Tibial nerve (tissue), 4 donors: Measurements from ENCODE around the gene TLE4. TPM values are rescaled to one million over a fixed set of nuclear protein-coding genes. Genes with fewer than 3 reads are reported as not detected.

Source experiments
- DNase-seq, 2 donors: peaks; one replicate each; pipeline ENCODE4 v3.0.0-alpha.2; 2019; ENCODE audit warnings: low spot score in 2 of 2
- H3K27ac ChIP-seq, 4 donors: fragments of 200-600 bp; sonication (generic) in 3 of 4; one replicate each; pipeline ENCODE4 v1.5.1; 2017 to 2019; ENCODE audit warnings: mild to moderate bottlenecking in 1 of 4
- H3K27me3 ChIP-seq, 2 donors: fragments of 200-600 bp; sonication (generic) in 1 of 2; one replicate each; pipeline versions ENCODE4 v1.5.1 to v1.6.0; 2017 to 2019
- H3K36me3 ChIP-seq, 3 donors: fragments of 200-600 bp; sonication (generic); one replicate each; pipeline ENCODE4 v1.5.1; 2018 to 2019
- H3K4me1 ChIP-seq, 4 donors: fragments of 200-600 bp; sonication (generic) in 3 of 4; one replicate each; pipeline ENCODE4 v1.5.1; 2017 to 2019
- H3K4me3 ChIP-seq, 4 donors: fragments of 200-600 bp; sonication (generic) in 3 of 4; one replicate each; pipeline ENCODE4 v1.5.1; 2017 to 2019; ENCODE audit warnings: mild to moderate bottlenecking in 1 of 4, moderate library complexity in 1 of 4
- H3K9me3 ChIP-seq, 4 donors: fragments of 200-600 bp; sonication (generic) in 3 of 4; one replicate each; pipeline ENCODE4 v1.5.1; 2017 to 2019
- CTCF ChIP-seq, 5 experiments: fragments of 200-600 bp in 3 of 5; fragments of 450-650 bp in 2 of 5; sonication (generic) in 3 of 5; IDR thresholded peaks; one replicate each; pipeline ENCODE4 v1.5.1; 2016 to 2019; ENCODE audit warnings: antibody characterized with exemption in 5 of 5, mild to moderate bottlenecking in 3 of 5, moderate library complexity in 2 of 5
- EP300 ChIP-seq, 2 donors: sonication (generic); formaldehyde crosslinking; IDR thresholded peaks; one replicate each; pipeline ENCODE4 v1.6.1; 2017; ENCODE audit warnings: antibody characterized with exemption in 2 of 2, mild to moderate bottlenecking in 1 of 2
- POLR2A ChIP-seq, 2 donors: fragments of 450-650 bp; IDR thresholded peaks; one replicate each; pipeline ENCODE4 v1.6.1; 2017; ENCODE audit warnings: antibody characterized with exemption in 2 of 2, mild to moderate bottlenecking in 2 of 2, moderate library complexity in 2 of 2
- WGBS, 2 donors: methylation state at CpG; one replicate each; pipeline ENCODE4 v1.1.5; 2018; 5-methylcytosine and 5-hydroxymethylcytosine counted together
- total RNA-seq, 4 donors: library from RNA; depleted of rRNA; stranded (reverse); fragments of >200 nt; gene quantifications; one replicate each; pipeline ENCODE4 v1.1.0, GENCODE V29; 2016

TLE4 gene
- total RNA-seq, 4 donors from 2014 or later, result 28.0 to 34.3 (median 29.8) TPM

GRCh38 chr9:79769476-79770275 lies 197.9 kb downstream of the TLE4 start:
- Histone ChIP-seq H3K4me3 (no peak overlapping the region), H3K36me3 (no peaks in the 10 kb centered on the region), H3K27me3 (no peaks in the 10 kb centered on the region), H3K27ac (no peak overlapping the region), H3K4me1 (peaks cover 0 to under 1% (median 0%) of the 10 kb centered on the region in 4 donors), H3K9me3 (no peaks in the 10 kb centered on the region)
- no peak for DNase-seq
- no peak for TF ChIP-seq POLR2A (IDR thresholded peaks at IDR 0.05)
- no peak for TF ChIP-seq EP300 (IDR thresholded peaks at IDR 0.05)
- TF ChIP-seq CTCF (IDR thresholded peaks at IDR 0.05), result no peak
- WGBS, 2 donors, result 86 to 93% methylated on average over 4 of the region's 4 CpGs

GRCh38 chr9:79774356-79774755 lies 202.6 kb downstream of the TLE4 start:
- DNase-seq, result no peak
- no peaks in the 10 kb centered on the region for H3K9me3 ChIP-seq
- 88 to 93% methylated on average over 1 of the region's 1 CpG for WGBS, 2 donors

More at GRCh38 chr9:79774356-79774755, 202.6 kb downstream of the TLE4 start:
- no peaks in the 10 kb centered on the region for H3K4me1 ChIP-seq
- H3K27me3 ChIP-seq, result no peaks in the 10 kb centered on the region
- TF ChIP-seq CTCF (IDR thresholded peaks at IDR 0.05) (no peak), EP300 (IDR thresholded peaks at IDR 0.05) (no peak), POLR2A (IDR thresholded peaks at IDR 0.05) (no peak)
- no peak overlapping the region for H3K4me3 ChIP-seq
- H3K27ac ChIP-seq, result no peak overlapping the region
- no peaks in the 10 kb centered on the region for H3K36me3 ChIP-seq
